ENCODE data around the gene IL17B. TPM values are rescaled to one million over a fixed set of nuclear protein-coding genes. Genes with fewer than 3 reads are reported as not detected.

IL17B gene
- not detected in 2 replicates for total RNA-seq

GRCh38 chr5:149379177-149379761, at the start of gene IL17B:
IL17B (minus strand) TSS chr5:149379292; CDS start chr5:149379225, 67 bp downstream.

GRCh38 chr5:149357370-149358293, 21.5 kb downstream of the IL17B start, which contains the start of gene PCYOX1L:
PCYOX1L (plus strand) TSS chr5:149358046; CDS start chr5:149358069, 23 bp downstream.

GRCh38 chr5:149345147-149345891, 33.8 kb downstream of the IL17B start, which contains the start of gene GRPEL2:
GRPEL2 (plus strand) TSS chr5:149345499; CDS start chr5:149345540, 41 bp downstream.

Other genes starting within 250 kb of the IL17B start
- gene ABLIM3, start 237.8 kb downstream of the IL17B start, total RNA-seq: 50.2 and 63.5 TPM in 2 replicates
- gene AFAP1L1, start 107.4 kb downstream of the IL17B start, total RNA-seq: 28.3 and 33.6 TPM in 2 replicates
- gene GRPEL2, start 33.8 kb downstream of the IL17B start, total RNA-seq: 9.9 and 10.2 TPM in 2 replicates
- 9.2 and 9.9 TPM in 2 replicates for gene PCYOX1L, start 21.2 kb downstream of the IL17B start, total RNA-seq
- gene CSNK1A1, start 172.1 kb upstream of the IL17B start, total RNA-seq: 198 and 205 TPM in 2 replicates
- gene ARHGEF37, start 202.2 kb upstream of the IL17B start, total RNA-seq: 2.2 and 2.7 TPM in 2 replicates

All from cardiac ventricle fibroblast (primary cell).